IMR-90 (cell line): ENCODE measurements around the gene DOK6.

Experiments used
- BHLHE40 ChIP-seq: fragments of 150-350 bp; IDR thresholded peaks from 2 replicates; pipeline ENCODE4 v1.6.1; 2016; ENCODE audit warnings: mild to moderate bottlenecking, low read depth, low read length
- CEBPB ChIP-seq: IDR thresholded peaks from 2 replicates; pipeline ENCODE4 v1.6.1; 2012; ENCODE audit warnings: low read depth, low read length, improper control_type of control experiment
- CHD1 ChIP-seq: IDR thresholded peaks from 2 replicates; pipeline ENCODE4 v1.6.1; 2012; ENCODE audit warnings: low read depth, low read length, improper control_type of control experiment
- ELK1 ChIP-seq: fragments of 150-350 bp; IDR thresholded peaks from 2 replicates; pipeline ENCODE4 v1.6.1; 2016; ENCODE audit warnings: low read depth, mild to moderate bottlenecking, low read length, moderate library complexity, borderline replicate concordance
- MXI1 ChIP-seq: IDR thresholded peaks from 2 replicates; pipeline ENCODE4 v1.6.1; 2012; ENCODE audit warnings: low read depth, mild to moderate bottlenecking, low read length, moderate library complexity, borderline replicate concordance
- NFE2L2 ChIP-seq: fragments of 150-350 bp; IDR thresholded peaks from 2 replicates; pipeline ENCODE4 v1.6.1; 2016; ENCODE audit warnings: low read depth, mild to moderate bottlenecking, low read length
- POLR2A ChIP-seq: IDR thresholded peaks from 2 replicates; pipeline ENCODE4 v1.6.1; 2012; ENCODE audit warnings: mild to moderate bottlenecking, low read depth, low read length
- RAD21 ChIP-seq: IDR thresholded peaks from 2 replicates; pipeline ENCODE4 v1.6.1; 2012; ENCODE audit warnings: low read length, improper control_type of control experiment
- RFX5 ChIP-seq: IDR thresholded peaks from 2 replicates; pipeline ENCODE4 v1.8.0; 2012; ENCODE audit warnings: low read depth, mild to moderate bottlenecking, low read length, moderate library complexity
- SMC3 ChIP-seq: fragments of 150-350 bp; IDR thresholded peaks from 2 replicates; pipeline ENCODE4 v1.6.1; 2016; ENCODE audit warnings: low read depth, mild to moderate bottlenecking, antibody characterized with exemption, low read length, moderate library complexity
- USF2 ChIP-seq: fragments of 150-350 bp; IDR thresholded peaks from 2 replicates; pipeline ENCODE4 v1.6.1; 2017; ENCODE audit warnings: mild to moderate bottlenecking, antibody characterized with exemption, low read length, low read depth
- TF ChIP-seq, protein P1 (sequence below): conservative IDR thresholded peaks from 2 replicates; pipeline ENCODE4 v1.5.1; 2012; ENCODE audit warnings: mild to moderate bottlenecking, low read depth, low read length, improper control_type of control experiment

DNA sequence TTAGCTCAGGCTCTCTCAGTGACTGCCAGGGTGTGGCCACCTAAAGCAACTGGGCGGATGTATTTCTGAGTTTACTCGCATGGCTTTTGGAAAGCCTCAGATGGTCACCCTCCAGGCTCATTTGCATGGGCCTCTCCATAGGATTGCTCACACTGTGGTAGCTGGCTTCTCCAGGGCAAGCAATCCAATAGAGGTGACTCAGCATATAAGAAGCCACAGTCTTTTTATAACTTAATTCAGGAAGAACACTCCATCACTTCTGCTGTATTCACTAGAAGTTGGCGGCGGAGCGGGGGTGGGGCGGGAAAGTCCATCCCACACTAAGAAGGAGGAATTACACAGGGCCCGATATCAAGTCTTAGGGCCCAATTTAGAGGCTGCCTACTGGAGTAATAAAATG is 3.6 kb upstream of the DOK6 start:
- TF ChIP-seq CEBPB (no peak), ELK1 (no peak), POLR2A (no peak), SMC3 (no peak), MXI1 (no peak), BHLHE40 (no peak), RFX5 (no peak), NFE2L2 (peak; percentile 76), RAD21 (no peak), USF2 (no peak), CHD1 (no peak)
- TF ChIP-seq, protein P1, sequence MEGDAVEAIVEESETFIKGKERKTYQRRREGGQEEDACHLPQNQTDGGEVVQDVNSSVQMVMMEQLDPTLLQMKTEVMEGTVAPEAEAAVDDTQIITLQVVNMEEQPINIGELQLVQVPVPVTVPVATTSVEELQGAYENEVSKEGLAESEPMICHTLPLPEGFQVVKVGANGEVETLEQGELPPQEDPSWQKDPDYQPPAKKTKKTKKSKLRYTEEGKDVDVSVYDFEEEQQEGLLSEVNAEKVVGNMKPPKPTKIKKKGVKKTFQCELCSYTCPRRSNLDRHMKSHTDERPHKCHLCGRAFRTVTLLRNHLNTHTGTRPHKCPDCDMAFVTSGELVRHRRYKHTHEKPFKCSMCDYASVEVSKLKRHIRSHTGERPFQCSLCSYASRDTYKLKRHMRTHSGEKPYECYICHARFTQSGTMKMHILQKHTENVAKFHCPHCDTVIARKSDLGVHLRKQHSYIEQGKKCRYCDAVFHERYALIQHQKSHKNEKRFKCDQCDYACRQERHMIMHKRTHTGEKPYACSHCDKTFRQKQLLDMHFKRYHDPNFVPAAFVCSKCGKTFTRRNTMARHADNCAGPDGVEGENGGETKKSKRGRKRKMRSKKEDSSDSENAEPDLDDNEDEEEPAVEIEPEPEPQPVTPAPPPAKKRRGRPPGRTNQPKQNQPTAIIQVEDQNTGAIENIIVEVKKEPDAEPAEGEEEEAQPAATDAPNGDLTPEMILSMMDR, result no peak
